ENCODE measurements around the gene RASGRP1.

The RASGRP1 gene

DNA sequence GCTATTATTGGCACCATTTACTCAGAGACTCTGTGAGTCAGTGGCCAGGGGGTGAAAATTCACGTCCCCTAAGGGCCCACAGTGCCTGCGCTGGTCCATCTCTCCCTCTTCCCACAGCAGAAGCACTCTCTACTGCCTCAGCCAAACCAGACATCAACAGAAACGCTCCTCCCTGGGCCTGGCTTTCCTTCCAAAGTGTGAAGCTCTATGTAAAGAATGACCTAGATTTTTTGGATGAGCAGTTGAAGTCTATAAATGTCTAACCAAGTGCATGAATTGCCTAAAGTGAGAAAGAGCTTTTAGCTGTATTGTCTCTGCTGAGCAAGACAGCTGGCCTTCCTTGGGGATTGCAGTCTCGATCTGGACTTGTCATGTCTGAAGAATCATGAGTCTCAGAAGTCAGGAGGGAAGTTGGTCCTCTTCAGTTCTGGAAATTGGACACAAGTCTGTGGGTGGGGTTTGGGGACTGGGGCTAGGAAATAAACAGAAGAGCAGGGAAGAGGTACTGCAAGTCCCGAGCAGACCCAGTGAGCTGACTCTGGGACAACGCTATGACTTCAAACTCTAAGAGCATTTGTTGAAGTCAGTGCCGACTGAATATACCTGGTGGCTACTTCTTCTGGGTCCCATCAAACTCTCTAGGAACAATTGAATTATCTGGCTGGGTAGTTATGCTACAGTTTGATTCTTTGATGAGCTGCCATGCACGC is 29.0 kb downstream of the RASGRP1 start:
- DNase-seq: no peak

DNA sequence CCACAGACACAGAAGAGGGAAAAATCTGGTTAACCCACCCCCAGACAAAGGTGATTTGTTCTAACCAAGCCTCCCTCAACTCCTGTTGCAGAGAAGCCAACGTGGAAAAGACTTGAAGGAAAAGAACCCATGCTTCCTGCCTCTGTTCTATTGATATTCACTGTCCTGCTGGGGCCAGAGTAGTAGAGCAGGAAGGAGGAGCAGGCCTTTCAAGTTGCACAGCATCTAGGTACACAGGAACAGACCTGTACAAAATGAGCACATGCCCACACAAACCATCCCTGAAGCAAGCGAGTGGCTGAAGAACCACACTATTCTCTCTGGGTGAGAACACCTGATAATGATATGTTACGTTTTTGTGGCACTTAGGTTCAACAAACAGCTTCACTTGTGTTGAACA is 29.9 kb downstream of the RASGRP1 start:
- DNase-seq: no peak

DNA sequence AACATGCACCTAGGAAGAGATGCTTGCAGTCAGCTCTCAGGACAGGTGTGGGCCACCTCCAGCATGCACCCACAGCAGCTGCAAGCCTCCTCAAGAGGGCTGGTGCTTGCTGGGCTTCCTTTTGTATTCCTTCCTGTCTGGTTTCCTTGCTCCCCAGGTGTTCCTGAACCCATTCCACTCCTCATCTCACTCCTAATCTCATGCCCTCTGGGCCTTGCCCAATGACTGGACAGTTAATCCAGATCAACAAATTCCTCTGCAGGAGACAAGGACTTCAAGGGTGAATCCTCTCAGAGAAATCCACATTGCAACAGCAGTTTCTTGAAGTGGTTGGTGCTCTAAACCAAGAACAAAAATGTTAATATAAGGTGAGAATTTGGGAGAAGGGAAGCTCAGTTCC is 30.7 kb downstream of the RASGRP1 start:
- no peak for DNase-seq

- DNase-seq: no peak
Measured at GRCh38 chr15:38533416-38533915, 31.1 kb downstream of the RASGRP1 start.

DNA sequence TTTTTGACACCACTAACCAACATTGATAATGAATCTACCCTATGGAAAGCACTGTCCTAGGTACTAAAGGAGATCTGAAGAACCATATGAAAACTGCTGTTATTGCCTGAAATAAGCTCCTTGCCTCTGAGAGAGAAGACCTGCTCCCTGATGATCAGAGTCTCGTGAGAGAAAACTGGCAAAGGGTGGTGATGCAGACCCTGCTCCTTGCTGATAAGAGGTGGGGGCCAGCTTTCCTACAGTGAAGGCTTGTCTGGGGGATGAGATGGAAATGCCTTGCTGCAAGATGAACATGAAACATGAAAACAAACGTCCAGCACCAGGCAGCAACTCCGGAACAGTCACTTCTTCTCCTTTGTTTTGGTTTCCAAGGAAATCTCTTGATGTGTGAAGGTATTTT is 31.9 kb downstream of the RASGRP1 start:
- DNase-seq: no peak

DNA sequence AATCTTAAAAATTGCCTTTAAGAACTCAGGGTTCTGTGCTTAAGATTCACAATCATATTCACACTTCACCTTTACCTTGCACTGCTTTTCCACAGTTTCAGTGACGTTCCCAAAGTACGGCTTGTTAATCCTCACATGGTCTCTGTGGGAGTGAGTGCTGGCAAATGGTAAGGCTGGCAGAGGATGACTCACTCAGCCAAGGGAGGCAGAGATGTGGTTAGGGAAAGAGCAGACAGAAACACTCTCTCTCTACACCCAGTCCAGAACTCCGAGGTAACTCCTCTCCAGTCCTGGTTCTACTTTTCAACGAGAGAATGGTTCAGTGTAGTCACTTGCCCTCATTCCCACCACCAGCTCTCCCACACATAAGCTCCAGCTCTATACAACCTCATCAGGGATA is 33.1 kb downstream of the RASGRP1 start:
- no peak for DNase-seq

DNA sequence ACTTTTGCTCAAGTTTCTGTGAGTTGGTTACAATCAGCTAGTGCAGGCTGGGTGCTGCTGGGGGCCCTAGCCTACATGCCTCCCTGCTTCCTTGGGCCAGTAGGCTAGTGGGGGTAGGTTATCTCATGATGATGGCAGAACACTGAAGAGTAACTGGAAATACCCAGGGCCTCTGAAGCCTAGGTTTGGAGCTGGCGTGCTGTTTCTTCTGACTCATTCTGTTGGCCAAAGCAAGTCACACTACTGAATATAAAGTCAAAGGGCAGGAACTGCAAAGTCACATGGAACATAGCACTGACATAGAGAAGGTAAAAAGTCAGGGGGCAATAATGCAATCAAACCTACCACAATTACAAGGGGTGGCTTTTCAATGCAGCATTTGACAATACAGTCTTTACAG is 34.5 kb downstream of the RASGRP1 start:
- DNase-seq: no peak

DNA sequence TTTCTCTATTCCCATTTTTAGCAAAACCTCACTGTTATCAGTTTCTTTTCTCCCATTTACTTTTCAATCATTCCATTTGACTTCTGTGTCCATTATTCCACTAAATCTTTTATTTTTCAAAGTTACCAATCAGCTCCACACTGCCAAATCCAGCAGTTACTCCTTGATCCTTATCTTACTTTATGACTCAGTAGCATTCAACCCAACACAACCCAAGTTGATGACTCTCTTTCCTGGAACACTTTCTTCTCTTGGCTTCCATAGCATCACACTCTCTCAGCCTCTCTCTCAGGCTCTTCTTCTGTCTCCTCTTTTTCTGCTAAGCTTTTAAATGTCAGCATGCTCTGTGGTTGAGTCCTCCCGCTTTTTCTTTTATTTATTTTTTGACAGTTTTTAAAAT is 36.3 kb downstream of the RASGRP1 start:
- no peak for DNase-seq

DNA sequence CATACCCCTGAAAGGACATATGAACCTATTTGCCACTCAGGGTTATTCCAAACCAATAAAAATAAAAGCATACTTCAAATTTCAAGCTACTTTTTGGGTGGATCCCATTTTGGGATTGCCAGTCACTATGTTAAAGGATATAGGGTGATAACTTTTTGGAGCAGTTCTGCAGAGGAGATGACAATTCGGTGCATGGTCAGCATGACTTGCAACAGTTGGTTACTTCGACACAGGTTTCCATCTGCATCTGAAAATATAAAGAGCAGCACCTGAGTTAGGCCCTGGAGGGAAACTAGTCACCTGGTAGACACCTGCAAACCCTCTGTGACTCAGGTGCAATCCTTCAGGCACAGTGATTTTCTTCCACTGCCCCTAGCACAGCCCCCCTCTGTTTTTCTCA is 38.5 kb downstream of the RASGRP1 start:
- DNase-seq: no peak

- no peak for DNase-seq
Measured at GRCh38 chr15:38525489-38525888, 39.1 kb downstream of the RASGRP1 start.

GRCh38 chr15:38524156-38524555 is 40.5 kb downstream of the RASGRP1 start:
- DNase-seq: no peak

- no peak for DNase-seq
Measured at GRCh38 chr15:38522922-38523321, 41.7 kb downstream of the RASGRP1 start.

DNA sequence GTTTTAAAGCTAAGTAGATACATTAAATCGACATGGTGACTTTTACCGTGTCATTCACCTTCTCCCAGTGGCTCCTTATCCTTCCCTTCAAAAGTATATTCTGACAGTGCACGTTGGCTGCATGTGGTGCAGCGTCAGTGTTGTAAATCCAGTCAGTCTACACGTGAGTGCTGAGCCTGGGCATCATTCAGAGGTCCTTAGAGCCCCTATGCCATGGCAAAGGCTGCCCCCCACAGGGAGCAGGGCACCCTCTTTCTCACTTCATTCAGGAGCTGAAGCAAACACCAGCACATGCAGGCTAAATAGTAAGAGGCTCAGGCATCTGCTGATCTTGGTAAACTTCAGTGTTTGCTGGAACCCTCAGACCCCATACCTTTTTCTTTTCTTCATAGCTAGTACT is 43.3 kb downstream of the RASGRP1 start:
- no peak for DNase-seq

DNA sequence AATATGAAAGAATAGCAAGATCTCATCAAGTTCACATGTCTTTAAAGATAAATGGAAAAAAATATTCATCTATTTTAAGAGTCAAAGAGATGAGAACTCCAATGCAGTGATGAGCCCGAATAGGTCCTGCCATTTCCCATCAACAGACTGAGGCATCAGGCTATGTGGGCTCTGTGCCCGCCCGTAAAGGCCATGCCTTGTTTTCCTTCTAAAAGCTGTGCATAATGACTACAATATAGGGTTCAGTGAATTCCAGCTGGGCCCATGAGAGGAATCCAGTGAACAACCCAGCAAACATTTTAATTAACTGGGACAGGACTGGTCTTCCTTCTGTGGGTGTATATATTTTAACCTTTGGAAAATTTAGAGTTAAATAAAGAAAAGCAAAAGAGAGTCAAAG is 44.6 kb downstream of the RASGRP1 start:
- DNase-seq: no peak

GRCh38 chr15:38518084-38518483 is 46.5 kb downstream of the RASGRP1 start:
- DNase-seq: no peak

DNA sequence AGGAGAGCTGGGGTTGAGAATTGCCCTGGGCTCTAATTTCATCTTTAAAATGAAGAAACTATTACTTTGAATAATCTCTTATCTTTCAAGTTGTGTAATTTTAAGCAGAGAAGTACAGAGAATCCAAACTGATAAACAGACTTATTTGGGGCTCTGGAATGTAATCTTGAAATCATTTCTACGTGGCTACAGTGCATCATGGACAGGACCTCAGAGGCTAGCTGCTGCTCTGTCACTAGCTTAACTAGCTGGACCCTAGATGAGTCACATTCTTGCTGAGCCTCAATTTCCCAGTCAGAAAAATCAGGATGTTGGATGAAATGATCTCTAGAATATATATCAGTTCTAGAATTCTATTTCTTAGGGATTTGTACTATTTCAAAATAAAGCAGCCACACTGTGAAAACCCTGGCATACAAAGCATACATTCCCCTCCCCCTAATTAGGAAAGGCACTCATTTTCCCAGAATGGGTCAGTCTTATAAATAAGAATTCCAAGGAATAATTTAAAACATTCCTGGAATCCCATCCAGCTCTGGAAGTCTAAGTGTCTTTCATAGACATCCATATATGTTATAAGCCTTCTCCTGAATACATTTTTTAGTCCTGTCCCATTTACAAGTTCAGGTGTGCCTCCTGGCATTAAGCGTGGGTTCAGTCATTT is 47.2 kb downstream of the RASGRP1 start:
- DNase-seq: no peak

DNA sequence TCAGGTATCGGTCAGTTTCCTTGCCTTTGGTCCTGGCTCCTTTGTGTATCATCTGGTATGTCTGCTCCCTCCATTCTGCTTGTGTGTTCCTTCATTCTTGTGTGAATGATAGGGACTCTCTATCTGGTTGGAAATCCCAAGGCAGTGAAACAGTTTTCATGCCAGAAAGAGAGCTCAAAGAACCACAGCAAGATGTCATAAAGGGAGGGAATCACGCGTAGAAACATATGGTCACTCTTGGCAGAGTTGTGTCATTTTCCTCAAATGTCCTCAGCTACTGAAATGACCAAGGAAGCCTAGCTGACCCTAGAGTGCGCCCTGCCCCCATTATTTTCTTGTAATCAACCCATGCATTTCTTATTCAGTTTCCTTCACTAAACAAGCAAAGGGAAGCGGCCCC is 48.0 kb downstream of the RASGRP1 start:
- no peak for DNase-seq

GRCh38 chr15:38514601-38515000 is 50.0 kb downstream of the RASGRP1 start:
- no peak for DNase-seq

GRCh38 chr15:38512901-38513300 is 51.7 kb downstream of the RASGRP1 start:
- DNase-seq: no peak

DNA sequence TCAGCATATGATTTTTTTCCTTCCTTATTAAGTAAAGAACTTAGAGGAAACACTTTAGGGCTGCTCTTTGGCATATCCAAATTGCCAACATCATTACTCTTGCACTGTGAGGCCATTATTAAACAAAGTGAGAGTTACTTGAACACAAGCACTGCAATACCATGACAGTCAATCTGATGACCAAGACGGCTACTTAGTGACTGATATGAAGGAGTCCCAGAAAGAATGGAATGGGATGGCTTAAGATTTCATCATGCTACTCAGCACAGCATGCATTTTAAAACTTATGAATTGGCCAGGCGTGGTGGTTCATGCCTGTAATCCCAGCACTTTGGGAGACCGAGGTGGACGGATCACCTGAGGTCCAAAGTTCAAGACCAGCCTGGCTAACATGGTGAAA is 55.5 kb downstream of the RASGRP1 start:
- no peak for DNase-seq

DNA sequence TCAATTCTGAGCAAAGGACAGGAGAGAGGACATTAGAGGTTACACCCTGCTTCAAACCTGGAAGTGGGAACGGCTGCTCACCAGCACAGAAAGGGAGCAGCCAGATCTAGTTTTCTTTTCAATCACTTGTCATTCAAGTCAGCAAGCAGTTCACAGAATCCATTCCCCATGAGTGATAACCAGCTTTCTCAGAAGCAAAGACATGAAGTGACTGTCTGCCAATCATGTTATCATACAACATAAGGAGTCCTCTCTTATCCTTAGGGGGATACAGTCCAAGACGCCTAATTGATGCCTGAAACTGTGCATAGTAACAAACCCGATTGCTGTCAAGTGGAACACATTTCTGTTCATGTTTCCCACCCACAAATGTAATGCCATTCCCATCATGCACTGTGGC is 56.0 kb downstream of the RASGRP1 start:
- no peak for DNase-seq

DNA sequence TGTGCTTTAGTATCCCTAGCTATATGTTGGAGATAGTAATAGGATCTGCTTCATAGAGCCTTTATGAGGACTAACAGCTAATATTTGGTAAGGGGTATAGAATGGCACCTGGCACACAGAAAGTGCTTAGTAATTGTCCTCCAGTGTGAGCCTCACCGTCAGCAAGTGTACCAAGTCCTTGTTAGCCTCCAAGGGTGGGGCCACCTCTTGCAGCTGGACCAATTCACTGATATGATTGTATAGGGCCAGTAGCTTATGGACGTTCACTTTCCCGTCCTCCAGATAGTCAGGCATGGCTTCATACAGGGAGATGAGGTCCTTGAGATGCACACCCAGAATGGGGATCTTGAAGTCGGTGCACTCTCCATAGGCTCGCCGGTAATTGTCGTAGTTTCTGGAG is 57.0 kb downstream of the RASGRP1 start:
- no peak for DNase-seq

DNA sequence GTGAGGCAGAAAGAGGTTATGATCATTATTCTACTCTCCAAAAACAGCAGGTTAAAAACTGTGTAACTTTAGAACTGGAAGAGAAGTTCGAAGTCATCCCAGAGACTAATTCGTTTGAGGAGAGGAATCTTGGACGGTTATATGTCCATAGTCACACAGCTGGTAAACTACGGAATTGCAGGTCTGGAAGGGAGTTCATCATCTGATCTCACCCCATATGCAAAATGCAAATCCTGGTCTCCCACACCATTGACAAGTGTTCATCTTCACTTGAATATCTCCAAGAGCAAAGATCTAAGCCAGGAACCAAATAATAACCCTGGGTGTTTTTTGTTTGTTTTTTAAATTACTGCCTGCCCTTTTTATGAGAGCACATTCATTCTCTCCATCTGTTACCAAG is 57.6 kb downstream of the RASGRP1 start:
- no peak for DNase-seq

GRCh38 chr15:38504680-38505467 is 59.7 kb downstream of the RASGRP1 start:
- DNase-seq: no peak
